ENCODE data around the gene PIK3R4.

The PIK3R4 gene

DNA sequence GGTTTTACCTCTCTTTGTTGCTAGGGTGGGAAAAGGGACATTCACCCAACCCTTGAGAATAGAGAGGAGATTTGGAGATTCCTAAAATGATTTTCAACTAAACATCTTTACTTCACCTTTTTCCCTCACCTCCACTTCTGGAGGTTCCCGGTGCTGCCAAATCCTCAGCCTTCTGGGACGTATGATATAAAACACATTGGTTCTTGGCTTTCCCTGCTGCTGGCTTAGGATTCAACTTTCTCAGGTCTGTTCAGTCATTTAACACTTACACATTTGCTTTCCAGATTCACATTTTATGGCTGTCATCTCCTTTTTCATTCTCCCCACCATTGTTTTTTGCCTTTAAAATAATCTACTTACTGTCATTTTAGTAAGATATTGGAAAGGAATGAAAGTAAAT lies 106.6 kb downstream of the PIK3R4 start:
- DNase-seq = no peak

DNA sequence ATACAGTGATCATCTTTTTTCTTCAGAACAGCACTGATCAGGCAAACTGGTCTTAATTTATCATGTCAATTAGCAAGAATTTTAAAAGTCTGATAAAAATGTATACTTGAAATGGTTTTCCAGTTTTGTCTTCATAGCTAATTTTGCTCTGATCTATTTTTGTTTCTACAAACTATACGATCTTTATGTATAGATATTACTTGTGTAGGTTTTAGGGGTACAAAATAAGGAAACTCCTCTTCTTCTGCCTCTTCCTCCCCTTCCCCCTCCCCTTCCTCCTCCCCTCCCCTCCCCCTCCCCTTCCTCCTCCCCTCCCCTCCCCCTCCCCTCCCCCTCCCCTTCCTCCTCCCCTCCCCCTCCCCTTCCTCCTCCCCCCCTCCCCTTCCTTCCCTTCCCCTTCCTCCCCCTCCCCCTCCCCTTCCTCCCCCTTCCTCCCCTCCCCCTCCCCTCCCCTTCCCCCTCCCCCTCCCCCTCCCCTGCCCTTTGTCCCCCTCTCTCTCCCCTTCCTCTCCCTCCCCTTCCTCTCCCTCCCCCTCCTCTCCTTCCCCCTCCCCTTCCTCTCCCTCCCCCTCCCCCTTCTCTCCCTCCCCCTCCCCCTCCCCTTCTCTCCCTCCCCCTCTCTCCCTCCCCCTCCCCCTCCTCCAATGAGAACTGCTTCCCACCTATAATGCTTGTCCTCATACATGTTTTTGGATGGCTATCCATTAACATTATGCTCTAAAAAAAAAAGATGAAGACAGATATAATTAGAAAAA lies 110.0 kb downstream of the PIK3R4 start:
- no peak for DNase-seq

DNA sequence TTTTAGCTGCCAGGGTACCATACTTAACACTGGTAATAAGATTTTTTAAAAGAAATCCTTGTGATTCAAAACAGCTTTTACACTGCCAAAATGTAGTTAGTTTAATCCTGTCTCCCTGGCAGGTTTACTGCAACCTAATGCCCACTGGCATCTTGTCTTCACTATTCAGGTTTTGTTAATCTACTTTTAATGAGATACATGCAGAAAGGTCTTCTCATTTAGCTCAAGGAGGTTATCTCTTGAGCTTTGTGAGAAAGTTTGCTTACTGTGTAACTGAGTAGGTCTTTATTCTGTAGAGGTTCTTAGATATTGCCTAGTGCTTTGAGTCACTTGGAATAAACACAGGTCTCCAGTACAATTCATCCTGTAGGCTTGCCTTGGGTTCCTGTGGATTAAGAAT lies 110.7 kb downstream of the PIK3R4 start:
- no peak for DNase-seq

DNA sequence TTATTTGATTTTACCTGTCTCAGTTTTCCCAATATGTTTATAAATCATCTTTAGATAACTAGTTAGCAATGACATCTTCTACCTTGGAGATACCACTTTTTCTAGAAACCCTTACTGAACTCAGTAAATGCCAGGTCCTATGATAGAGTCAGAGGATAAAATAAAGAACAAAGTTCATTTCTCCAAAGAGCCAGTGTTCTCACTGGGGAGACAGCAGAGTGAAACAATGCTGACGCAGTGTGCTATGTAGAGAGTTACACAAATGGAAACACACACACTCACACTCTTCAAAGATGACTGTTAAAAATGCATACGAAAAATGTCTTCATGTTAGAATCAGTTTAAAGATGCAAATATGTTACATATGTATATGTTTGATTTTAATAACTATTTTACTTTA lies 111.3 kb downstream of the PIK3R4 start:
- no peak for DNase-seq

All from nucleus accumbens (tissue), 56 donors.